ENCODE measurements around the gene NDUFS6.

Gene NDUFS6

GRCh38 chr5:1844708-1845436, 43.7 kb downstream of the NDUFS6 start:
- TF ChIP-seq EZH2phosphoT487 (IDR thresholded peaks at IDR 0.05; ENCODE audit: borderline replicate concordance, low read length) (no peak), CTCF (IDR thresholded peaks at IDR 0.05; ENCODE audit: low read depth, low read length, poor library complexity, severe bottlenecking) (no peak)
- H3K27me3 ChIP-seq (ENCODE audit: control insufficient read depth, low read length), result no peaks in the 10 kb centered on the region
- H4K20me1 ChIP-seq (ENCODE audit: control insufficient read depth, insufficient read depth, low read depth, low read length), result peaks cover 4% of the 10 kb centered on the region; the same call in 1 of the 2 replicates

GRCh38 chr5:1845696-1846095, 44.5 kb downstream of the NDUFS6 start:
- Histone ChIP-seq H3K9me2 (replicated peaks; ENCODE audit: control insufficient read depth, low read length) (no peaks in the 10 kb centered on the region), H3K27me3 (ENCODE audit: control insufficient read depth, low read length) (no peaks in the 10 kb centered on the region), H3K27ac (ENCODE audit: low read depth, low read length) (no peak overlapping the region), H4K20me1 (ENCODE audit: control insufficient read depth, insufficient read depth, low read depth, low read length) (peaks cover 4% of the 10 kb centered on the region; the same call in 1 of the 2 replicates), H3K9me3 (ENCODE audit: control insufficient read depth, insufficient read depth, low read length) (no peaks in the 10 kb centered on the region), H3K4me3 (ENCODE audit: low read length) (no peak overlapping the region), H3K79me2 (ENCODE audit: control insufficient read depth, low read length) (no peaks in the 10 kb centered on the region), H3K4me1 (ENCODE audit: control insufficient read depth, low read length) (no peaks in the 10 kb centered on the region), H3K36me3 (ENCODE audit: control insufficient read depth, low read length) (no peaks in the 10 kb centered on the region), H3K4me2 (ENCODE audit: low read length) (no peak overlapping the region), H3F3A (ENCODE audit: control insufficient read depth, insufficient read depth) (no peaks in the 10 kb centered on the region)
- TF ChIP-seq CTCF (IDR thresholded peaks at IDR 0.05; ENCODE audit: low read depth, low read length, poor library complexity, severe bottlenecking), result no peak
- no peak for TF ChIP-seq EZH2phosphoT487 (IDR thresholded peaks at IDR 0.05; ENCODE audit: borderline replicate concordance, low read length)

More at GRCh38 chr5:1844708-1845436, 43.7 kb downstream of the NDUFS6 start:
- H3F3A ChIP-seq (ENCODE audit: control insufficient read depth, insufficient read depth), result no peaks in the 10 kb centered on the region
- no peak overlapping the region for H3K4me3 ChIP-seq (ENCODE audit: low read length)
- H3K4me2 ChIP-seq (ENCODE audit: low read length), result no peak overlapping the region
- H3K9me2 ChIP-seq (replicated peaks; ENCODE audit: control insufficient read depth, low read length), result no peaks in the 10 kb centered on the region
- H3K36me3 ChIP-seq (ENCODE audit: control insufficient read depth, low read length), result no peaks in the 10 kb centered on the region
- no peaks in the 10 kb centered on the region for H3K79me2 ChIP-seq (ENCODE audit: control insufficient read depth, low read length)
- no peak overlapping the region for H3K27ac ChIP-seq (ENCODE audit: low read depth, low read length)
- H3K4me1 ChIP-seq (ENCODE audit: control insufficient read depth, low read length), result no peaks in the 10 kb centered on the region
- no peaks in the 10 kb centered on the region for H3K9me3 ChIP-seq (ENCODE audit: control insufficient read depth, insufficient read depth, low read length)

- H3K9me2 ChIP-seq (replicated peaks; ENCODE audit: control insufficient read depth, low read length), result no peaks in the 10 kb centered on the region
- H3K4me3 ChIP-seq (ENCODE audit: low read length), result no peak overlapping the region
- H3K79me2 ChIP-seq (ENCODE audit: control insufficient read depth, low read length), result no peaks in the 10 kb centered on the region
- no peaks in the 10 kb centered on the region for H3F3A ChIP-seq (ENCODE audit: control insufficient read depth, insufficient read depth)
- no peak overlapping the region for H3K27ac ChIP-seq (ENCODE audit: low read depth, low read length)
- no peaks in the 10 kb centered on the region for H3K27me3 ChIP-seq (ENCODE audit: control insufficient read depth, low read length)
- no peak for TF ChIP-seq CTCF (IDR thresholded peaks at IDR 0.05; ENCODE audit: low read depth, low read length, poor library complexity, severe bottlenecking)
- TF ChIP-seq EZH2phosphoT487 (IDR thresholded peaks at IDR 0.05; ENCODE audit: borderline replicate concordance, low read length), result no peak
- H3K4me1 ChIP-seq (ENCODE audit: control insufficient read depth, low read length), result no peaks in the 10 kb centered on the region
- H3K9me3 ChIP-seq (ENCODE audit: control insufficient read depth, insufficient read depth, low read length), result no peaks in the 10 kb centered on the region
- no peaks in the 10 kb centered on the region for H3K36me3 ChIP-seq (ENCODE audit: control insufficient read depth, low read length)
- peaks cover 4% of the 10 kb centered on the region; the same call in 1 of the 2 replicates for H4K20me1 ChIP-seq (ENCODE audit: control insufficient read depth, insufficient read depth, low read depth, low read length)
- H3K4me2 ChIP-seq (ENCODE audit: low read length), result no peak overlapping the region
Observed at GRCh38 chr5:1846583-1846982, 45.4 kb downstream of the NDUFS6 start.

Data from DOHH2 (cell line).